K562 (cell line): ENCODE results near the gene KIF15. TPM values are rescaled to one million over a fixed set of nuclear protein-coding genes. Genes with fewer than 3 reads are reported as not detected.

Experiments used
- ARHGAP35 ChIP-seq: fragments of 450-650 bp; IDR thresholded peaks from 2 replicates; pipeline ENCODE4 v1.6.1; 2018; ENCODE audit not compliant: partially characterized antibody
- BCOR ChIP-seq: fragments of 450-650 bp; IDR thresholded peaks from 2 replicates; pipeline ENCODE4 v1.6.1; 2016
- DNMT1 ChIP-seq: fragments of 450-650 bp; IDR thresholded peaks from 2 replicates; pipeline ENCODE4 v1.6.1; 2016; ENCODE audit warnings: antibody characterized with exemption, mild to moderate bottlenecking
- GABPA ChIP-seq: fragments of 200-800 bp; sonication (Bioruptor generic); conservative IDR thresholded peaks from 2 replicates; pipeline ENCODE4 v1.6.1; 2016; ENCODE audit warnings: low read depth, missing genetic modification characterization, missing compliant biosample characterization
- HDAC8 ChIP-seq: fragments of 450-650 bp; IDR thresholded peaks from 2 replicates; pipeline ENCODE4 v1.6.1; 2016; ENCODE audit warnings: mild to moderate bottlenecking, missing genetic modification characterization, moderate library complexity, missing compliant biosample characterization
- HDGF ChIP-seq: fragments of 450-650 bp; IDR thresholded peaks from 2 replicates; pipeline ENCODE4 v1.6.1; 2016
- HNRNPH1 ChIP-seq: fragments of 200-400 bp; formaldehyde crosslinking; optimal IDR thresholded peaks from 2 replicates; pipeline ENCODE3; 2017; ENCODE audit warnings: low read depth, mild to moderate bottlenecking, low read length, moderate library complexity
- HNRNPUL1 ChIP-seq: fragments of 200-400 bp; formaldehyde crosslinking; IDR thresholded peaks from 2 replicates; pipeline ENCODE4 v1.6.1; 2017; ENCODE audit warnings: low read length
- KLF13 ChIP-seq: fragments of 450-650 bp; IDR thresholded peaks from 2 replicates; pipeline ENCODE4 v1.6.1; 2016; ENCODE audit warnings: missing genetic modification characterization, low read depth, mild to moderate bottlenecking, missing compliant biosample characterization, moderate library complexity, borderline replicate concordance
- MAFG ChIP-seq: fragments of 450-650 bp; conservative IDR thresholded peaks from 2 replicates; pipeline ENCODE4 v1.6.1; 2016; ENCODE audit warnings: missing genetic modification characterization, missing compliant biosample characterization
- MTA2 ChIP-seq: fragments of 450-650 bp; IDR thresholded peaks from 2 replicates; pipeline ENCODE4 v1.6.1; 2016; ENCODE audit warnings: low read depth
- RHOXF2B ChIP-seq: fragments of 250-450 bp; sonication (Bioruptor Pico); conservative IDR thresholded peaks from 2 replicates; pipeline ENCODE4 v1.5.1; 2021
- TEAD2 ChIP-seq: fragments of 450-650 bp; IDR thresholded peaks from 2 replicates; pipeline ENCODE4 v1.6.1; 2016; ENCODE audit warnings: missing genetic modification characterization, control low read depth, missing compliant biosample characterization
- TEAD4 ChIP-seq, 2 experiments: sonication (generic) in 1 of 2; formaldehyde crosslinking in 1 of 2; IDR thresholded peaks; 2 replicates each; pipeline versions ENCODE4 v1.6.1 to v1.8.0; 2012 to 2022; ENCODE audit warnings: borderline replicate concordance in 1 of 2, inconsistent platforms in 1 of 2, low read length in 1 of 2, mild to moderate bottlenecking in 1 of 2, missing genetic modification reagents in 1 of 2
- ZKSCAN3 ChIP-seq: fragments of 250-450 bp; sonication (Bioruptor Pico); IDR thresholded peaks from 2 replicates; pipeline ENCODE4 v1.4.0; 2020
- ZNF197 ChIP-seq: fragments of 200-800 bp; sonication (Bioruptor generic); IDR thresholded peaks from 2 replicates; pipeline ENCODE4 v1.6.1; 2016; ENCODE audit warnings: low read depth, missing genetic modification characterization, missing compliant biosample characterization
- ZNF224 ChIP-seq: sonication (generic); formaldehyde crosslinking; IDR thresholded peaks from 2 replicates; pipeline ENCODE4 v1.8.0; 2022; ENCODE audit warnings: mild to moderate bottlenecking, missing genetic modification reagents
- ZNF311 ChIP-seq: fragments of 250-450 bp; sonication (Bioruptor Pico); IDR thresholded peaks from 2 replicates; pipeline ENCODE4 v1.4.0; 2020; ENCODE audit warnings: mild to moderate bottlenecking, moderate library complexity
- ZNF444 ChIP-seq: fragments of 250-450 bp; sonication (Bioruptor Pico); IDR thresholded peaks from 2 replicates; pipeline ENCODE4 v1.4.0; 2020; ENCODE audit warnings: mild to moderate bottlenecking, moderate library complexity
- ZNF57 ChIP-seq: fragments of 450-650 bp; formaldehyde crosslinking; IDR thresholded peaks from 2 replicates; pipeline ENCODE4 v1.4.0; 2020; ENCODE audit warnings: mild to moderate bottlenecking, moderate library complexity
- polyA plus RNA-seq, 8 experiments: library from polyadenylated mRNA; depleted of rRNA in 4 of 8; stranded (reverse) in 5 of 8; unstranded in 3 of 8; fragments of >200 nt; fragmentation: Nextera tagmentation in 2 of 8; fragmentation: Illumina TruSeq in 1 of 8; extraction: Ambion mirVana in 2 of 8; extraction: Trizol in 1 of 8; gene quantifications; 2 replicates each; pipeline versions ENCODE4 v1.2.1 to v1.2.3, GENCODE V29; 2011 to 2014; ENCODE audit warnings: inconsistent platforms in 1 of 8, missing spikeins in 1 of 8
- total RNA-seq, 7 experiments: library from RNA; depleted of rRNA in 6 of 7; stranded (reverse); fragments of >200 nt in 6 of 7; fragmentation: Illumina TruSeq in 2 of 7; extraction: Trizol in 2 of 7; gene quantifications; 2 replicates each; pipeline versions ENCODE4 v1.2.1 to v1.2.3, GENCODE V29; 2011 to 2021; ENCODE audit warnings: low replicate concordance in 1 of 7
- TF ChIP-seq, protein P1 (sequence below): fragments of 450-650 bp; IDR thresholded peaks from 2 replicates; pipeline ENCODE4 v1.6.1; 2016; ENCODE audit warnings: borderline replicate concordance
- TF ChIP-seq, protein P2 (sequence below): fragments of 200-800 bp; sonication (Bioruptor generic); IDR thresholded peaks from 2 replicates; pipeline ENCODE4 v1.6.1; 2017; ENCODE audit warnings: missing genetic modification characterization, missing compliant biosample characterization
- TF ChIP-seq, protein P3 (sequence below): fragments of 450-650 bp; IDR thresholded peaks from 2 replicates; pipeline ENCODE4 v1.7.1; 2018; ENCODE audit warnings: mild to moderate bottlenecking, low read depth; ENCODE audit not compliant: partially characterized antibody
- TF ChIP-seq, protein P4 (sequence below): sonication (generic); formaldehyde crosslinking; IDR thresholded peaks from 2 replicates; pipeline ENCODE4 v1.8.0; 2022; ENCODE audit warnings: missing genetic modification reagents, mild to moderate bottlenecking, borderline replicate concordance

The KIF15 gene
- total and polyA plus RNA-seq, 9 of the 15 experiments (the other 6 are each of a cell fraction or from before 2014, with no cell fraction given), result 9.0 to 45.9 (median 26.0) TPM

DNA sequence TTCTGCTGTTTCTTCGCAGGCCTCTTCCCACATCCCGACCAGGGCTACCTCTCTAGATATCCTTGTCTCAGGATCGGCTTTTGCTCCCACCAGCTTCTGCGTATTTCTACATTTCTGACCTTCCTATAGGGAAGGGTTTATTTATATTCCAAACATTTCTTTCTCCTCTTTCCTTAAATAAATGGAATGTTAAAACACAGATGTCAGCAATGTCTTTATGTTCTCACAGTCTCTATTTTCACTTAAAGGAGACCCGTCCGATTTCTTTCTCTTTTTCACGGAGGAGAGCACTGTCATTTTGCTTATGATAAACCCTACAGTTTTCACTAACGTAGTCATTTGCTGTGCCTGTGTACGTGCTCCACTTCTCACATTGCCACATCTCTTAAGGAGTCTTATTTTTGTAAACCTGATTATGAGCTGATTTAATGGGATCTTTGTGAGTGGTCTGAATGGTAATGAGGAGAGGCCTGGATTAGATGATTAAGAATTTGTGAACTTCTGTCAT, 630 bp downstream of the KIF15 start (continued):
- TF ChIP-seq TEAD4 (IDR thresholded peaks at IDR 0.05; ENCODE audit: low read length) (no peak), TEAD4 (CRISPR knock-in tag; IDR thresholded peaks at IDR 0.05; ENCODE audit: borderline replicate concordance) (no peak), RHOXF2B (CRISPR knock-in tag) (no peak), KLF13 (tag) (no peak), ARHGAP35 (peak; percentile 57), GABPA (tag) (no peak), ZNF444 (no peak), ZKSCAN3 (no peak), HDGF (no peak), MAFG (tag) (no peak), TEAD2 (no peak), HNRNPUL1 (no peak), ZNF197 (CRISPR knock-in tag) (no peak), DNMT1 (0 out of 2 replicates have a peak, but pooled peaks have one; percentile 79), ZNF311 (0 out of 2 replicates have a peak, but pooled peaks have one; percentile 4), BCOR (peak; percentile 47; the same call in 1 of the 2 replicates), ZNF57 (no peak), MTA2 (no peak), ZNF224 (CRISPR knock-in tag) (no peak), HDAC8 (tag) (no peak), HNRNPH1 (no peak)
- TF ChIP-seq, protein P1, sequence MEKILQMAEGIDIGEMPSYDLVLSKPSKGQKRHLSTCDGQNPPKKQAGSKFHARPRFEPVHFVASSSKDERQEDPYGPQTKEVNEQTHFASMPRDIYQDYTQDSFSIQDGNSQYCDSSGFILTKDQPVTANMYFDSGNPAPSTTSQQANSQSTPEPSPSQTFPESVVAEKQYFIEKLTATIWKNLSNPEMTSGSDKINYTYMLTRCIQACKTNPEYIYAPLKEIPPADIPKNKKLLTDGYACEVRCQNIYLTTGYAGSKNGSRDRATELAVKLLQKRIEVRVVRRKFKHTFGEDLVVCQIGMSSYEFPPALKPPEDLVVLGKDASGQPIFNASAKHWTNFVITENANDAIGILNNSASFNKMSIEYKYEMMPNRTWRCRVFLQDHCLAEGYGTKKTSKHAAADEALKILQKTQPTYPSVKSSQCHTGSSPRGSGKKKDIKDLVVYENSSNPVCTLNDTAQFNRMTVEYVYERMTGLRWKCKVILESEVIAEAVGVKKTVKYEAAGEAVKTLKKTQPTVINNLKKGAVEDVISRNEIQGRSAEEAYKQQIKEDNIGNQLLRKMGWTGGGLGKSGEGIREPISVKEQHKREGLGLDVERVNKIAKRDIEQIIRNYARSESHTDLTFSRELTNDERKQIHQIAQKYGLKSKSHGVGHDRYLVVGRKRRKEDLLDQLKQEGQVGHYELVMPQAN, result no peak
- TF ChIP-seq, protein P2, sequence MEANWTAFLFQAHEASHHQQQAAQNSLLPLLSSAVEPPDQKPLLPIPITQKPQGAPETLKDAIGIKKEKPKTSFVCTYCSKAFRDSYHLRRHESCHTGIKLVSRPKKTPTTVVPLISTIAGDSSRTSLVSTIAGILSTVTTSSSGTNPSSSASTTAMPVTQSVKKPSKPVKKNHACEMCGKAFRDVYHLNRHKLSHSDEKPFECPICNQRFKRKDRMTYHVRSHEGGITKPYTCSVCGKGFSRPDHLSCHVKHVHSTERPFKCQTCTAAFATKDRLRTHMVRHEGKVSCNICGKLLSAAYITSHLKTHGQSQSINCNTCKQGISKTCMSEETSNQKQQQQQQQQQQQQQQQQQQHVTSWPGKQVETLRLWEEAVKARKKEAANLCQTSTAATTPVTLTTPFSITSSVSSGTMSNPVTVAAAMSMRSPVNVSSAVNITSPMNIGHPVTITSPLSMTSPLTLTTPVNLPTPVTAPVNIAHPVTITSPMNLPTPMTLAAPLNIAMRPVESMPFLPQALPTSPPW (CRISPR knock-in tag), result no peak
- TF ChIP-seq, protein P3, sequence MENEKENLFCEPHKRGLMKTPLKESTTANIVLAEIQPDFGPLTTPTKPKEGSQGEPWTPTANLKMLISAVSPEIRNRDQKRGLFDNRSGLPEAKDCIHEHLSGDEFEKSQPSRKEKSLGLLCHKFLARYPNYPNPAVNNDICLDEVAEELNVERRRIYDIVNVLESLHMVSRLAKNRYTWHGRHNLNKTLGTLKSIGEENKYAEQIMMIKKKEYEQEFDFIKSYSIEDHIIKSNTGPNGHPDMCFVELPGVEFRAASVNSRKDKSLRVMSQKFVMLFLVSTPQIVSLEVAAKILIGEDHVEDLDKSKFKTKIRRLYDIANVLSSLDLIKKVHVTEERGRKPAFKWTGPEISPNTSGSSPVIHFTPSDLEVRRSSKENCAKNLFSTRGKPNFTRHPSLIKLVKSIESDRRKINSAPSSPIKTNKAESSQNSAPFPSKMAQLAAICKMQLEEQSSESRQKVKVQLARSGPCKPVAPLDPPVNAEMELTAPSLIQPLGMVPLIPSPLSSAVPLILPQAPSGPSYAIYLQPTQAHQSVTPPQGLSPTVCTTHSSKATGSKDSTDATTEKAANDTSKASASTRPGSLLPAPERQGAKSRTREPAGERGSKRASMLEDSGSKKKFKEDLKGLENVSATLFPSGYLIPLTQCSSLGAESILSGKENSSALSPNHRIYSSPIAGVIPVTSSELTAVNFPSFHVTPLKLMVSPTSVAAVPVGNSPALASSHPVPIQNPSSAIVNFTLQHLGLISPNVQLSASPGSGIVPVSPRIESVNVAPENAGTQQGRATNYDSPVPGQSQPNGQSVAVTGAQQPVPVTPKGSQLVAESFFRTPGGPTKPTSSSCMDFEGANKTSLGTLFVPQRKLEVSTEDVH, result peak; percentile 38
- TF ChIP-seq, protein P4, sequence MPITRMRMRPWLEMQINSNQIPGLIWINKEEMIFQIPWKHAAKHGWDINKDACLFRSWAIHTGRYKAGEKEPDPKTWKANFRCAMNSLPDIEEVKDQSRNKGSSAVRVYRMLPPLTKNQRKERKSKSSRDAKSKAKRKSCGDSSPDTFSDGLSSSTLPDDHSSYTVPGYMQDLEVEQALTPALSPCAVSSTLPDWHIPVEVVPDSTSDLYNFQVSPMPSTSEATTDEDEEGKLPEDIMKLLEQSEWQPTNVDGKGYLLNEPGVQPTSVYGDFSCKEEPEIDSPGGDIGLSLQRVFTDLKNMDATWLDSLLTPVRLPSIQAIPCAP, result no peak
